Measurements from ENCODE around the gene NEGR1.

NEGR1 gene

DNA sequence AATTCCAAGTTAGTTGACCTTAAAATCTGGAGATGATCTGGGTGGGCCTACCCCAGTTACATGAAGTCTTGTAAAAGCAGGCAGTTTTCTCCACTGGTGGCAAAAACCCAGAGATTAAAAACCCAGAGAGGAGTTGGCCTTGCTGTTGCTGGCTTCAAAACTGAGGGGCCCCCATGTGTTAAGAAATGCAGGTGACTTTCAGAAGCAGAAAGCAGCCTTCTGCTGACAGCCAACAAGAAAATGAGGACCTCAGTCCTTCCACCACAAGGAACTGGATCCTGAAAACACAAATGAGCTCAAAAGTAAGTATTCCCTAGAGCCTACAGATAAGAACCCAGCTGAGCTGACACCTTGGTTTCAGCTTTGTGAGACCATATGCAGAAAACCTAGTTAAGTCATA, 857.8 kb downstream of the NEGR1 start:
- DNase-seq = no peak

DNA sequence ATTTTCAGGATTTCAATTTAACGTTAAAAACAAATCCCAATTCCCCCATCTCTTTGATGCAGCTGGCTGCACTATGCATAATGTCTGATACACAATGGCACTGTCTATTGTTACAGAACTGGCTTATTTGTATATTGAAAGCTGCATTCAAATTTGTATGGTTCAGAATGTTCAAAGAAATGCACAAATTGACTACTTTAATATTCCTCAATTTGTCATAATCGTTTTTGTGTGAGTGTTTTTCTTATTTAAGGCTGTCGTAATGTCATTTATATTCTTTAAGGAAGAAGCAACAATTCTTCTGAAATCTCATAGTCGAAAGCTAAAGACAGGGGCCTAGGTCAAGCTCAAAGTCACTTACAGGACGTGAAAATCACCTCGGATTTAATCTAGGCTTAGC, 860.1 kb downstream of the NEGR1 start:
- peak; percentile 80 for DNase-seq

DNA sequence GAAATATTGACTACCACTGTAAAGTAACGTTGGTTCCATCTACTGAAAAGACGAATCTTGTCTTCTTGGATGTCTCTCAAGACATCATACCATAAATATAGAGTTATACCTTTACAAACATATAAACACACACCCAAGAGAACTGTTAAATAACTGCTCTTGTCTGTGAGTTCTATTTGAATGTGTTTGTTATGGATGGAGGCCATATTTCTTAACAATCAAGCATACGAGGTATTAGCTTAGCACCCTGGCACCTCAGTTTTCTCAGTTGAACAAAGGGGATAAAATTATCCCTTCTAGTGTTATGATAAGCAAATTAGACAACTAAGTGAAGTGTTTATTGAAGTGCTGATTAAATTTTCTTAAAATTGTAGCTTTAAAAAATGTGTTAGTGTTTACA, 864.9 kb downstream of the NEGR1 start:
- DNase-seq = no peak

DNA sequence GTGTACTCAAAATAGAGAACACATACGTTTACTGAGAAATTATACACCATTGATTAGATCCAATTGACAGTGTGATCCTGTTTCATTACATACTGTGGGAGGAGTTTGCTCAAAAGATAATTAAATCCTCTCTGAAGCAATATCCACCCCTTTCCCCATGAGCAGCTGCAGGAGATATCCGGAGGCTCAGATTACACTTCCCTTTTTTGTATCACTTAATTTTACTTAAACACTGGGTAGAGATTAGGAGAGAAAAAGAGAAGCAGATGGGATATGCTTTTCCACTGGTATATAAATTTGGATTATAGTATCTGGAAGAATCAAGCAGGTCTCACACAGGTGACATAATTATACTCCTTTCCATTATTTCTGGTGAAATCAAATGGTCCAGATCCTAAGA, 868.2 kb downstream of the NEGR1 start:
- no peak for DNase-seq

DNA sequence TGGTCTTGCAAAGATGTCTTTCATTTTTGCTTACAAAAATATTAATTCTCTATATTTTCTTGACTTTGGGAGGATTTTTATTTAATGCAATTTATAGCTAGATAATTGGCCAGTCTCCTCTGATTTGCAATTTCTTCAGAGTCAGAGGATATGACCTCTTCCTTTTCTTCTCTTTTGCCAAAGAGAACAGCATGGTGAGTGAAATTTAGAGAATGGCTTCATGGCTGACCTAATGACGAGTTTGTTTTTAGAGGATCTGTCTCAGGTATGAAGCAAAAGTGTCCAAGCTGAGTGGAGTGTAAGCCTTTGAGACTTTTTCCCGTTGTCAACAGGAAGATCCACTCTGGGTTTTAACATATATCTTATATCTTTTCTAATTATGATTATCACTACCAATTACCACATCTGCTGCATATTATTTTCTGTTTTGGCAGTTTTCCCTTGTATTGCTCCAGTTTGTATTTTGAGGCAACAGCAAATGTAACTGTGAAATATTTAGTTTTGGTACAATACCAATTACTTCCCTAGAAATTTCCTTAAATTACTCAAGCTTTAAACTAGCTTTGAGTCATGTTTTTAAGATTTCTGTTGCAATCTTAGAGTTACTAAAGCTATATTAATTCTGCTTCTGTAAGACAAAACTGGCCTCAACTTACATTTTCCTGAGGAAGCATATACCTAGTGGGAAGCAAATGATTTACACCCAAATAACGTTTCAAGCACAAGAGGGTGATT, 868.7 kb downstream of the NEGR1 start:
- DNase-seq = no peak

DNA sequence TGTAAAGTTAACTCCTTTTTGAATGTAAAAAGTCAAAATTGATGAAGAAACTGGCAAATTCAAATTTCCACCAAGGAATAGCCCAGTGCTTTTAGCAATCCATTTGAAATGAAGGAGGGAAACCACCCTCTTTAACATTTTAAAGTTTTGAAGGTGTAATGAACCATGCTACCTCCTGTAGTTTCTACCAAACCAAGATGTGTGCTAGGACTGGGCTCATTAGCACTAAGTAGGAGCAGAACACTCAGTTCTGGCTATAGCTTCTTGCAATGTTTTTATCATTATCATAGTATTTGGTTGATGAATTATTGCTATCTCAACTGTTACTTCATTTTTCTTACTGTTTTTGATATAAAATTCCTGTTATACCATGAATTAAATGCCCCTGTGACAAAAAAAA, 882.3 kb downstream of the NEGR1 start:
- no peak for DNase-seq

DNA sequence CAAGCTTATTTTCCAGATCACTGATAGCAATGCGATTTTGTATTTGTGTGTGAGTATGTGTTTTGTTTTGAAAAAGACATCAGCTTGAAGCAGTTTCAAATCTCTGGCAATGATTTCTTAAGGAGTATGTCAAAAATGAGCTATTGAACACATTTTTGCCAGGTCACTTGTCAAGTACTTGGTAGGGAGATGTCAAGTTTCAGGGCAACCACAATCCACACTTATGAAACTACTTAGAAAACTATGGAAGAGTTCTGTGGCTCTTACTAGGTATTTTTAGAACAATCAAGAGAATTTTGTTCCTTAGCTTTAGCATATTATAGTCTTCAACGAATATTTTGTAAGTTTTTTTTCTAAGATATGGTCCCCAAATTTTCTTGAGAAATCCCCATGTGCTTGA, 882.7 kb downstream of the NEGR1 start:
- no peak for DNase-seq

DNA sequence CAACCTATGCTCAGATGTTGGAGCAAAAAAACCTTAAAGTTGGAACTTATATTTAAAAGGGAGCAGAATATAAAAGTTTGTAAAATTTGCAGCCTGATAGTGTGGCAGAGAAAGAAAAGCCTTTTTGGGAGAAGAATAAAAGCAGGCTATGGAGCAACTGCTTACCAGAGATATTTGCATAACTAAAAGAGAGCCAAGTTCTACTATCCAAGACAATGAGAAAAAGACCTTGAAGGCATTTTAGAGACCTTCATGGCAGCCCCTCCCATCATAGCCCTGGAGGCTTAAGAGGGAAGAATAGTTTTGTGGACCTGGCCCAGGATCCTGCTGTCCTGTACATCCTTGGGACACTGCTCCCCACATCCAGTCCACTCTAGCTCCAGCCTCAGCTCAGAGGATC, 889.0 kb downstream of the NEGR1 start:
- no peak for DNase-seq

DNA sequence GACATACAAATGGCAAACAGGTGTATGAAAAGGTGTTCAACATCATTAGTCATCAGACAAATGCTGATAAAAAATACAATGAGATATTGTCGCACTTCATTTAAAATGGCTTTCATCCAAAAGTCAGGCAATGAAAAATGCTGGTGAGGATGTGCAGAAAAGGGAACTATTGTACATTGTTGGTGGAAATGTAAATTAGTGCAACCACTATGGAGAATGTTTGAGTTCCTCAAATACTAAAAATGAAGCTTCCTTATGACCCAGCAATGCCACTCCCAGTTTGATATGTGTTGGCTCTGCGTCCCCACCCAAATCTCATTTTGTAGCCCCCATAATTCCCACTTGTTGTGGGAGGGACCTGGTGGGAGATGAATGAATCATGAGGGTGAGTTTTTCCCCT, 891.8 kb downstream of the NEGR1 start:
- no peak for DNase-seq

DNA sequence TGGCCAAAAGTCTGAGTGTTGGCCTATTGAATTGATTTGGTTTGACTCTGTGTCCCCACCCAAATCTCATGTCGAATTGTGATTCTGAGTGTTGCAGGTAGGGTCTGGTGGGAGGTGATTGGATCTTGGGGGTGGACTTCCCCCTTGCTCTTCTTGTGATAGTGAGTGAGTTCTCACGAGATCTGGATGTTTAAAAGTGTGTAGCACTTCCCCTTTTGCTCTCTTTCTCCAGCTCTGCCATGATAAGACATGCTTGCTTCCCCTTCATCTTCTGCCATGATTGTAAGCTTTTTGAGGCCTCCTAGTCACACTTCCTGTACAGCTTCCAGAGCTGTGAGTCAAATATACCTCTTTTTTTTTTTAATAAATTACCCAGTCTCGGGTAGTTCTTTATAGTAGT, 904.5 kb downstream of the NEGR1 start:
- DNase-seq = no peak

DNA sequence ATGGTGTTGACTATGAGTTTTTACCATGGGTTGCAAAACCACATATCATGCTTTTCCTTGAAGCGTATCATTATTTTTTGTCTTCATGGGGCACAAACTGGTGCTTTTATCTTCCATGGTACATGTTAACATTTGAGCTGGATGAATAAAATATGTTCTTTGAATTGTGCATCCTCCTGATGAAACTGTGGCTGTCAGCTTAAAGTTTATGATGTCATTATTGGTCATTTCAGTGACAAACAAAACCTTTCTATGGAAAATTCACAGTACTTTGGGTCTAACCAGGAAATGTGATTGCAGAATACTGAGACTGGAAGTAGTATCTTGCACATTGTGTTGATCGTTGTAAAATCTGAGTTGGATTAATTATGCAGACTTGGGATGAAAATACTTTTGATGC, 909.8 kb downstream of the NEGR1 start:
- DNase-seq = no peak

DNA sequence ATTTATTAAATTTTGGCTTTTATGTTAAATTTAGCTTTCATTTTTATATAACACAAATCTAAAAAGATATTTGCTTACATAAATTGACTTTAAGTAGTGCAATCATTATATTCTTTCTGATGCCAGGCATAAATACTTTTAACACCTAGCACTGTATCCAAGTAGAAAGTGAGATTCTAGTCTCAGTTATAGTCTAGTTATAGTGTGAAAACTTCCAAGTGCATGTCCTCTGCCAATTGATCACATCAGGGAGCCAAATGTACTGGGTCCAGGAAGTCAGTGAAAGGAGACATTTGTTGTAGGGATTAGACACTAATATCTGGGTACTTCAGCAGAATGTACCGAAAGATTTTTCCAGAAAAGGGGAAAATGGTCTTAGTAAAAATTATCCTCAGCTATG, 910.8 kb downstream of the NEGR1 start:
- DNase-seq = no peak

DNA sequence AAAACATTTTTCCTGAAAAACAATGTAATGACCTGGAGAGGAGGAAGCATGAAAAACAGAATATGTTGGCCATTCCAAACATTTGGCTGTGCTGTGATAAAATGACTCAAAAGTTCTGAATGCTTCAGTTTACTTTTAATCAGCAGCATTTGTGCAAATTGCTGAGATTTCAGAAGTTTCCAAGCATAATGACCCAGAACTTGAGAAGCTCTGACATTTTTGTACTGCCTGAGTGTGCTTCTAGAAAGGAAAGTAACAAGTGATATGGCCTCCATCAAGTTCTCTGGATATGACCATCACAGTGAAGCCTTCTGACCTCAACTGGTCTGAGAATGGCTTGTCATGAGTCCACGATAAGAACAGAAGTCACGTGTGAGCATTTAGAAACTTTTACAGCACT, 918.1 kb downstream of the NEGR1 start:
- no peak for DNase-seq

DNA sequence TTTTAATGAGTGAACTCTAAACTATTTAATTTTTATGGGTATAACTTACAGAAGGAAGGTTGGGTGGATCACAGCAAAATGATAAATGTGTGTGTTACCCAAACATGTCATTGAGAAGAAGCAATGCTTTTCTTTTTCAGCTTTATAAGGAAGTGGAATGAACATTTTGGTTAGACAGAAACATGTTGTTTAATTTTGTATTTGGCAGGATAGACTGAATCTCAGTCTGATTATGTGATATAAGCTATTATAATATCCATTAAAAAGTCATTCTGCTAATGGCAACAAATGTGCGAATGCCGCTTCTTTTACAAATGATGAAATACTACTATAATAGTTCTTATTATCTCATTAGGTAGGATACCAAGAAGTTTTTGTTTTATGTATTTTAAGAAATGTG, 919.6 kb downstream of the NEGR1 start:
- DNase-seq = no peak

DNA sequence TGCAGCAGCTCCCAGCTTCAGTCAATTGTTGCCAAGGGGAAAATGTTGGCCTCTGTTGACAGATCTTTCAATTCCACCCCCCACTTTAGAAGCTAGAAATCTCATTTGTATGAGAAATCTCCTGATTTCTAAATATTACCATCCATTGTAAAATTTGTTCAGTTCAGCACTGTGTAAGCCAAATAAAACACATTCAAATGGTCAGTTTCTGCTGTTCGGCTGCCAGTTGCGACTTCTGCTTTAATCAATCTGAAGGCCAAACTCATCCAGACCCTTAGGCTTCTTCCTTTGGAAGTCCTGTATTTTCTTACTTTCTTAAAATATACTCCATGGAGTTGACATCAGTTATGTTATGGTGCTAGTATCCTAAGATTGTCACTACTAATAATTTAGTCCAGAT, 920.3 kb downstream of the NEGR1 start:
- DNase-seq = no peak

DNA sequence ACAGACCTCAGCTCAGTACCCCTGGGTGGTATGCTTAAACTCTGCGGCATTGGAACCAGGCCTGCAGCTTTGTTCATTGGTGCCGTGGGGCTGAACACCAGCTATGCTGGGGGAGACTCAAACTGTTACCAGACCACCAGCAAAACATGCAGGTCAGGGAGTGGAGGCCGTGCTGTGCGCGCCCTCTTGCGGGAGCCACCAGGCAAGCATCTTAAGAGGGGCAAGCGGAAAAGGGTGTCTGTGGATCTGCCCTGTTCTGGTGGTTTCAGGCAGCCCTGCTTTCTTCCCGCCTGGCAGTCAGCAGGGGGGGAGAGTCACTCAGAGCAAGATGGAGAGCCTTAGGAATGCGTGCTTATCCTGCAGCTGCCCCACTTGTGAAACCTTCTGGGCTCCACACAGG, 924.6 kb downstream of the NEGR1 start:
- DNase-seq = no peak

DNA sequence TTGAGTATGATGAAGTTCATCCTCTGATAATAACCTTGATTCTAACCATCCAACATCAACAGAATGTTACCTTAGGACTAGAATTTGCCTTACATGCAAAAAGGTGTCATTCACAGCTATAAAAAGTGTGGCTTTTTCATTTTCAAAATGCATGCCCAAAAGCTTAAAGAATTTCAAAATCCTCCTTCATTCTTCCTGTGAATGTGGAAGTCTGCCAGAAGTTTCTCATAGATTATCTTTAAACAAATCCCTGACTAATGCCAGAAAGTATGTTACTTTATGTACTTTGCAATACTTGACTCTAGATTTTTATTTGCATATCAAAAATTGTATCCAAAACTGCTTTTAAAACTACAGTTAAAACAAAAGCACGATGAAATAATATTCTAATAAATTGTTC, 930.9 kb downstream of the NEGR1 start:
- DNase-seq = no peak

DNA sequence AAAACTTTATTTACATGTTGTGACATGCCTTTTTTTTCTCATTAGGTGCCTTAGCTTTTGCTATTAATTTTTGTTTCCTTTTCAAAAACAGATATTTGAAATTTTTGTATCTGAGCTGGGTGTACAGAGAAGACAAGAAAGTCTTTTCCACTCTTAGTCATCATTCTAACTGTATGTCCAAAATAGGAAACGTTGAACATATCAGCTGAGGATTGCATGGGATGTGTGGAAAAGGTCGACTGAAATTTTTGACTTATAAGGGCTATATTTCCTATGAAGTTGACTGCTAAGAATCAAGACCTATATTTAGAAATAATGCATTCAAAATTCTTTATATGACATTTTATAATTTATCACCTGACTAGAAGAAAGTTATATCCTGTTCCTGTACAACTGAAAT, 931.5 kb downstream of the NEGR1 start:
- no peak for DNase-seq

DNA sequence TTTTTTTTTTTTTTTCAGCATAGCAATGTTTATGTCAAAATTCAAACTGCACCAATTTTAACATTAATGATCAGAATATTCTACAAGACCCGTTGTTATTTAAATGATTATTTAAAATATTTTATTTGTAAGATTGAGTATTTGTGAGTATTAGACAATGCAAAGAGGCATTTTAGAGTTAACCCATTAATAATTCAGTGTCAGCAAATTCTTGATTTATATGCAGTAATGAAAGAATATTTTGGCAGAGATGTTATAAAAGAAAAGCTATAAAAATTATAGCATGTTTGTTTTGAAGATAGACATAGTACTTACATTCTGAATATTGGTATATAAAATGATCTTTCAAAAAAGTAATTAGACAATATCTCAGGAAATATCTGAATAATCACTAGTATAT, 932.0 kb downstream of the NEGR1 start:
- DNase-seq = no peak
